NCI-H2227 (cell line): Measurements from ENCODE around the gene PTGIS.
"Not testable (repeated sequence)": the region's sequence is repeated elsewhere in the genome, so short reads cannot be mapped to it uniquely, and the experiment has no call there.

Experiments used
- DNase-seq: peaks from one replicate; lab custom pipeline; 2025; ENCODE audit not compliant: unreplicated experiment; lab: John Stamatoyannopoulos, UW

The PTGIS gene

DNA sequence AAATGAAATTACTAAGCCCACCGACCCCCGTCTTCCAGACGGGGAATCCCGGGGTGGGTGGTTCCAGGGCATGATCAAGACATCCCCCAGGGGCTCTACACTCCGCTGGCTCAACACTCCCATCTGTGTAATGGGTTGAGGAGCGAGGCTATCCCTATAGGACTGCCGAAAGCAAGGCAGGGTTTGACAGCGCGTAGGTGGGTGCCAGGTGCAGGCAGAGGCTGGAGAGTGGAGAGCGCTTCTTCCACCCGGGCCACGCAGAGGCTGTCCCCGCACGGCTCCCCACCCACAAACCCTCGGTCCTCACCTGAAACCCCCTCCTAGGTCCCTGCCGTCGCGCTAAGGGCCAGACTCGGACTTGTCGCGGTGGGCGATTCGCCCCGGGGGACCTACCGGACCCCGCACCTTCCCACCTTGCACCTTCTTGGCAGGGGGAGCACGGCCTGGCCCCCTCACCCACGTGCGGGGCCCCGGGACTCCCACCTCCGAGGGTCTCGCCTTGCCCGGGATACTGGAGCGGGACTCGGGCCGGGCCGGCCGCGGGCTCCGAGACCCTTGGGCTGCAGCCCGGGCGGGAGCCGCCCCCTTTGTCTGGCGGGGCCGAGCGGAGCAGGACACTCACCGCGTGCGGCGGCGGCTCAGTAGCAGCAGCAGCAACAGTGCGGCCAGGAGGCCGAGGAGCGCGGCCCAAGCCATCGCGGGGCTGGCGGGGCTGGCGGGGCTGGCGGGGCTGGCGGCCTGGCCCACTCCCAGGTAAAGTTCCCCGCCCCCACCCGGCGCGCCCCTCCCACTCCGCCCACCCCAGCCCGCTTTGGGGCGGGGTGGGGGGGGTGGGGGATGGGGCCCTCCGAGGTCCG, at the start of gene PTGIS:
Gene PTGIS, minus strand, starts transcription at position 717 of the 857 bp plus-strand sequence. Its CDS starts 21 bp downstream, at position 696.
- peak; percentile 59 for DNase-seq

DNA sequence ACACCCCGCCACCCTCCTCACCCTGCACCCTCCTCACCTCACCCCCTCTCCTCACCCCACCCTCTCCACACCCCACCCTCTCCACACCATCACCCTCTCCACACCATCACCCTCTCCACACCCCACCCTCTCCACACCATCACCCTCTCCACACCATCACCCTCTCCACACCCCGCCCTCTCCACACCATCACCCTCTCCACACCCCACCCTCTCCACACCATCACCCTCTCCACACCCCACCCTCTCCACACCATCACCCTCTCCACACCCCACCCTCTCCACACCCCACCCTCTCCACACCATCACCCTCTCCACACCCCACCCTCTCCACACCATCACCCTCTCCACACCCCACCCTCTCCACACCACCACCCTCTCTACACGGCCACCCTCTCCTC, 49.5 kb upstream of the PTGIS start:
- not testable (repeated sequence) for DNase-seq

DNA sequence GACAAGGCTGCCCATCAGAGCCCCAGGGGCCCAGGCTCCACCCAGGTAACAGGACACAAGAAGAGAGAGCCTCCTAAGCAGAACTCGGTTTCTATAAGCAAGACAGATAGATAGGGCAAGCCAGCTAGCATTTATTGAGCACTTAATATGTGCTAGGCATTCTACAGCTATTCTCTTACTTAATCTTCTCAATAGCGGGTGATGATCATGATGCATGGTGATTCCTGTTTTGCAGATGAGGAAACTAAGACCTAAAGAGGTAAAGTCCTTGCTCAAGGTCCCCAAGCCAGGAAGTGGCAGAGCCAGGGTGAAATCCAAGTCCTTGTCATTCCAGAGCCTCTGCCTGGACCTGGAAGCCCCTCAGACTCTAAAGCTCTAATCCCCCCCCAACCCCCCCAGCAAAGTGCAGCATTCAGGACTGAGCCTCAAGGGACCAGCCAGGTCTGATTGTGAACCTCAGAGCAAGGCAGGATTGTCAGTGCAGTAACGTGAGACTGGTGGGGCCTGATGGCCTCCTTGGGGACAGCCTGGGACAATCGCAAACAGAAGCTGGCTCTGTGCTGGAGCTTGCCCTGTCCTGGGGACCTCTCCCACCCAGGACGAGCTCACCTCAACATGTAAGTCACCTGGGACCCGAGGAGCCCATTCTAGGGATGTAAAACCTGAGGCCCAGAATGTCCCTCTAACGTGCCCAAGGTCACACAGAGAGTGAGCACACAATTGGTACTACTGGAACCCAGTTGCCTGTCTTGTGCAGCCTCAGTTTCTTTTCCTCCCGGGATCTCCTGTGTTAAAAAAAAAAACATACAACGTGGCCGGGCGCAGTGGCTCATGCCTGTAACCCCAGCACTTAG, 48.4 kb upstream of the PTGIS start:
- no peak for DNase-seq

DNA sequence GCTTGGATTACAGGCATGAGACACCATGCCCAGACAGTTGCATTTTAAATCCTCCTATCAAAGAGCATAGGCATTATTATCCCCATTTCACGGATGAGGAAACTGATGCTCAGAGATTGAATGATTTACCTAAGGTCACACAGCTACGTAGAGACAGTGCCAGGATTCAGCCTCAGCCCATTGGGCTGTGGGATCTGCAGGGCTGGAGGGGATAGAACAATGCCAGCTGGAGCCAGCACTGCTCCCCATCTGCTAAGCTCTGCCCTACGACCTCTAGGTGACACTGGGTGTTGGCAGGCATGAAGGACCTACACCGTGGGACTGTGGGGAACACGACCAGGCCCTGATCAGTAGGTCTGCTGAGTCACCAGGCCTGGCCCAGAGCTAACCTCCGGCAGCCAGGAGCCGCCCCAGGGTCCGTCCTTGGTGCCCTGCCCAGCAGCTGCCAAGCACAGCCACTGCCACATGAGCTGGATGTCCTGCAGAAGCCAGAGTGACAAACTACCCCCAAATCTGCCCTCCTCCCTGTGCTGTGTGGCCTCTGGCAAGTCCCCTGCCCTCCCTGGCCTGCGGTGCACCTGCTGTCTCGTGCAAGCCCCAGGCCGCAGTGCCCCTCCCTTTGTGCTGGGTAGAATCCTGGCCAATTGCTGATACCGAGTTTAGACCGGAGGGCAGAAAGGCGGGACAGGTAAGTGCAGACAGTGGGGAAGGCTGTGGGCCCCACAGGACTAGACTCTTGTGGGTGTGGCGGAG, 47.6 kb upstream of the PTGIS start:
- DNase-seq: no peak

DNA sequence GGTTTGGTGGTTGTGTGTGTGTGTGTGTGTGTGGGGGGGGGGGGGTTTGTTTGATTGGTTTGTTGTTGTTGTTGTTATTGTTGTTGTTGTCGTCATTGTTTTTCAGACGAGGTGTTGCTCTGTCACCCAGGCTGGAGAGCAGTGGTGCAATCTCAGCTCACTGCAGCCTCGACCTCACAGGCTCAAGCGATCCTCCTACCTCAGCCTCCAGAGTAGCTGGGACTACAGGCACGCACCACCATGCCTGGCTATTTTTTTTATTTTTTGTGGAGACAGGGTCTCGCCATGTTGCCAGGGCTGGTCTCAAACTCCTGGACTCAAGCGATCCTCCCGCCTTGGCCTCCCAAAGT, 47.1 kb upstream of the PTGIS start:
- DNase-seq: not testable (repeated sequence)

DNA sequence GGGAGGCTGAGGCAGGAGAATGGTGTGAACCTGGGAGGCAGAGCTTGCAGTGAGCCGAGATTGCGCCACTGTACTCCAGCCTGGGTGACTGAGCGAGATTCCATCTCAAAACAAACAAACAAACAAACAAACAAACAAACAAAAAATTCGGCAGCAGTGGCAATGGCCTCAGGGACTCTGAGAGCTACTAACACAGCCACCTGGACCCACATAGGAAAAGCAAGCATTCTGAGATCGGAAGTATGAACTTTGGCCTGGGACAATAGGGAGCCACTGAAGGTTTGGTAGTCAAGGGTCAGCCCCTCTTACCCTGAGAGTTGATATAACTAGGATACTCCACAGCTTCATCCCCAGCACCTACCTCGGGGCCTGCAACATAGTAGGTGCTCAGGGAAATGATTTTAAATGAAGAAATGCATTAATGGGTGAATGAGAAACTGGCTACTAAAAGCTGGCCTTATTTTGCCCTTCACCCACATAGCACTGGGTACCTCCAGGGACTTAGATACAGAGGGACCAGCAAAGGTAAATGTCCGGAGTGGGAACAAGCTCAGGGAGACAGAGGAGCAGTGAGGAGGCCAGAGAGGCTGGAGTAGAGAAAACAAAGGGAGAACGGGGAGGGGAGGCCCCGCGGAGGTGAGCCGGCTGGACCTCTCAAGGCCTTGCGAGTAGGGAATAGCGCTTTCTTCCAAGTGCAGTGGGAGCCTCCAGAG, 46.6 kb upstream of the PTGIS start:
- DNase-seq: no peak

DNA sequence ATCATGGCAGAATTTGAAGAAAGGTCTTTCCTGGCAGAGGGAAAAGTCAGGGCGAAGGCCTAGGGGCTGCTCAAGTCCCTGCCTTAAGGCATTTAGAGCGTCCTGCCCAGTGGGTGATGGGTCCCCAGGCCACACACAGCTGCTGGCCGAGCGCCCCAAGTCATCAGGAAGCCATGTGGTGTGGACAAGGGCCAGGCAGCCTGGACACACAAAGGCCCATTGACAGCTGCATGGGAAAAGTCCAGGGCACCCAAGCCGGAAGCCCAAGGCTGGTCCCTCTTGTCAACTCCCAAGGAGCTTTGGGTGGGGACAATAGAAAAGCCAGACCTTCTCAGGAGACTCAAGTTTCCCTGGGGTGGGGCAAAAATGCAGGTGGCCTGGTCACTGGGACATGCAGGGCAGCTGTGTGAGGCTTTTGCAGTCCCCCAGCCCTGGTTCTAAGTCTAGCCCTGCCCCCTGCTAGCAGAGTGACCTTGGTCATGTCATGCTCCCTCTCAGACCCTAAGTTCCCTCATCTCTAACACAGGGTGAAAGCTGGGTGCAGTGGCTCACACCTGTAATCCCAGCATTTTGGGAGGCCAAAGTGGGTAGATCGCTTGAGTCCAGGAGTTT, 44.3 kb upstream of the PTGIS start:
- DNase-seq: no peak

DNA sequence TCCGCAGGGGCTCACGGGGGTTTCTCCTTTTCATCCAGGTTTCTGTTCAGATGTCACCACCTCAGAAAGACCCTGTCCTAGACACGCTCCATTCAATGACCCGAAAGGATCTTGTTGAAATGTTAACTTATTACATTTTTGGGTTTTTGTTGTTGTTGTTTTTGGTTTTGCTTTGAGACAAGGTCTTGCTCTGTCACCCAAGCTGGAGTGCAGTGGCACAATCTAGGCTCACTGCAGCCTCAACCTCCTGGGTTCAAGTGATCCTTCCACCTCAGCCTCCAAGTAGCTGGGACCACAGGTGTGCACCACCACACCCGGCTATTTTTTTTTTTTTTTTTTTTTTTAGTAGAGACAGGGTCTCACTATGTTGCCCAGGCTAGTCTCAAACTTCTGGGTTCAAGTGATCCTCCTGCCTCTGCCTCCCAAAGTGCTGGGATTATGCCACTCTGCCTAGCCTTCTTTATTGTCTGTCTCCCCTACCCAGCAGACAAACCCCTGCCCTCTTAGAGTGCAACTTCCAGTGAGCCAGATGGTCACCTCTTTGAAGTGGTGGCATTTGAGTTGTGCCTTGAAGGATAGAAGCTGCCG, 43.7 kb upstream of the PTGIS start:
- DNase-seq: not testable (repeated sequence)

DNA sequence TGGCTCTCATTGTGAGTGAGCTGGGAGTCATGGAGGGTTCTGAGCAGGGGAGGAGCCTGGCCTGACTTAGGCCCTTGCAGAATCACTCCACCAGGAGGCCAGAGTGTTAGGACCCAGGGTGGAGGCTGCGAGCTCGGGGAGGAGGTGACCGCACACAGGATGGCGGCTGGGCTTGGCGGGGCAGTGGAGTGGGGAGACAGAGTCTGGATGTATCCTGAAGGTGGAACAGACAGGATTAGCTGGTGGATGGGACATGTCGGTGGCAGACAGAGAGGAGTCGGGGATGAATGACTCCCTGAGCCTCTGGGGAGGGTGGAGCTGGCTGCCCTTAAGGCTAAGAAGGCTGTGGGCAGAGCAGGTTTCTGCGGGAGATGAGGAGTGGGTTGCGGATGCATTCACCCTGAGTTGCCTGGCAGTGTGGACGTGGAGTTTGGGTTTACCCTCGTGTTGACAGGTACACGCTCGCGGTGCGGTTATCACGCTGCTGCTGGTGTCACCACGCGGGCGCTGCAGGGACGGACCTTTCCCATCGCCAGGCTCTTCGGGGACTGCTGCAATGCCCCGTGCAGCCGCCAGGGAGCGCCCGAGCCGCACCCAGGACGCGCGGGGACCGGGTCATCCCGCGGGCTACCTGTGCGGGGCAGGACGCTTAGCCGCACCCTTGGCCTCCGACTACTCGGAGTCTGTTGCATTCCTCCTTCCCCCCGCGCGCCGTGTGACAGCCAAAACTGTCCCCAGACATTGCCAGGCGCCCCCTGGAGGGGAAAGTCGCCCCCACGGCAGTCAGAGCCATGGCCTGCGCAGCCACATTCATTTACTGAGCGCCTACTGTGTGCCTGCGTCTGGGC, 43.0 kb upstream of the PTGIS start:
- DNase-seq: peak; percentile 77

DNA sequence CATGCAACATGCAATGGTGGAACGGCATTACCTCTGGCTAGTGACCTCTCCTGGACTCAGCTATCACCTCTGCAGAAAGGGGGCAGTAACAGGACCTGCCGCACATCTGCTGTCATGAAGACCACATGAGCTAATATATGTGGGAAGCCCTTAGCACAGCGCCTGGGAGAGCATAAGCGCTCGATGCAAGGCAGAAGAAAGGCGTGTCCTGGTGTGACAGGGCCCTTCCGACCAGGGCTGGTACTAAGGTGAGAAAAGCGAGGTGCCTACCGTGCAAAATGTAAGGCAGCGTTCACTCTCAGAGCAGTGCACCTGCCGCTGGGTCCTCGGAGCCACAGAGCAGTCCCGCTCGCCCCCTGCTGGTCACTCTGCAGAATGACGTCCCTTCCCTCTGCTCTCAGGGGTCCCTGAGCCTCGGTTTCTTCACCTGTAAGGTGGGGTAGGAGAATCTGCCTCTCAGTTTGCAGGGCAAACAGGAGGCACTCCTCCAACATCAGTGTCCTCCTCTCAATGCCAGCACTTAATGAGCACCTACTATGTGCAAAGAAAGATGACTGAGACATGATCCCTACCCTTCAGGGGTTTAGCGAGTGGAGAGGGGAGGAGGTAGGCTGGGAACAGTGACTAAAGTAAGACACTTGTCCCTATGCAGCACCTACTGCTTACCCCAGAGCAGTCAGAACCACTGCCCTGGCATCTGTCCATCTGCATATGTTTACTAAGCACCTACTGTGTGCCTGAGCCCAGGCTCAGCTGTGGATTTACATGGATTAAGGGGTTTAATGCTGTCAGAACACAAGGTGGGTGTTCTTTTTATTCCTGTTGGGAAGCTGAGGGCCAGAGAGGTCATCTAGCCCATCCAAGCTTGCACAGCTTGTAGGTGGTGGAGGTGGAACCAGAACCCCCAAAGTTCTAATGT, 41.1 kb upstream of the PTGIS start:
- peak; percentile 79 for DNase-seq

DNA sequence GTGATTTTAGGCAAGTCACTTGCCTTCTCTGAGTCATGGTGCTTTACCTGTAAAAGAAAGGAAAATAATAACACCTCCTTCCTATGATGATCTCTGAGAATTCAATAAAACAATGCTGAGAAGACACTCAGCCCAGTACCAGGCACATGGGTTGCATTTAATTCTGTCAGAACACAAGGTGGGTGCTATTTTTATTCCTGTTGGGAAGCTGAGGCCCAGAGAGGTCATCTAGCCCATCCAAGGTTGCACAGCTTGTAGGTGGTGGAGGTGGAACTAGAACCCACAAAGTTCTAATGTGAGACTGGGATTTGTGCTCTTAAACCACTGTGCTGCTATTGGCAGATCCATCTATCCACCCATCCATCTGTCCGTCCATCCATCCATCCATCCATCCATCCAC, 39.6 kb upstream of the PTGIS start:
- no peak for DNase-seq

DNA sequence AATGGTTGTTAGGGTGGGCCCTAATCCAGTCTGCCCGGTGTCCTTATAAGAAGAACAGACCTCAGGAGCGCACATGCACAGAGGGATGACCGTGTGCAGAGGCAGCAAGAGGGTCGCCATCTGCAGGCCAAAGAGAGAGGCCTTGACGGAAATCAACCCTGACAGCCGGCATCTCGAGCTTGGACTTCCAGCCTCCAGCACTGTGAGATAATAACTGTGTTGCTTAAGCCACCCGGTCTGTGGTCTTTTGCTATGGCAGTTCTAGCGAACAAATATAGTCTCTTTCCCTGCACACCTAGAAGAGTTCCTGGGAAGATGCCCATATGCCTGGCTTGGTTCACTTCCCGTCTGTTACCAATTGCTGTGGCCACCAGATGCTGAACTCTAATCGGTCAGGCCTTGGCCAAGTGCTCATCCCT, 35.3 kb upstream of the PTGIS start:
- peak; percentile 36 for DNase-seq

DNA sequence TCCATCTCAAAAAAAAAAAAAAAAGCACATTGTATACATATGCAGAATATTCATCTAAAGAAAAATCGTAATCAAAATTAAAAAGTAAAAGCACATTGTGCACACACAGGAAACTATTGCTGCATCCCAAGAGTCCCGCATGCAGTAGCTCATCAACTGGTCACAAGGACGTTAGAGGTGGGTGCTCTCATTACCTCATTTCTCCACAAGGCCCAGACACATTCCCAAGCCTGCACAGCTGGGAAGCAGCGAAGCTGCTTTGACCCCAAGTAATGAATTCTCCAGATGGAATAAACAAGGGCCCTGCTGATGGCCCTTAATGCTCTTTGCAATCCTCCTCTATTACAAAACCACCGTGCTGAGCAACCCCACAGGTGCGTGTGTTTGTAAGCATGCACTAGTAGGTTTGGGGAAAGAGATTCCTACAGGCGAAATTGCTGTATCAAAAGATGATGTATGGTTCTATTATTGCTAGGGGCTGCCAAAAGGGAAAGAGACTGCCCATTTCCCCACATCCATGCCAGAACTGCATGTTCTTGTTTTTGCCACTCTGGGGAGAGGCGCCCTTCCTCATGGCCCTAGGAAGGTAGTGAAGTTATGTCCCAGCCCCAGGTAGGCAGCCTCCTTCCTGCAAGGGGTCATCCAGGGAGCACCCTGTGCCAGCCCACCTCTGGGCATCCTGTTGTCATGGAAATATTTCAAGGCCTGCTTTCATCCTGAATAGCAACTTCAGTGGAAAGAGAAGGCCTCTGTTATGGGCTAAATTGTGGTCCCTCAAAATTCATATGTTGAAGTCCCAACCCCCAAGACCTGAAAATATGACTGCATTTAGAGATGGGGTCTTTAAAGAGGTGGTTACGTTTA, 34.6 kb upstream of the PTGIS start:
- no peak for DNase-seq

DNA sequence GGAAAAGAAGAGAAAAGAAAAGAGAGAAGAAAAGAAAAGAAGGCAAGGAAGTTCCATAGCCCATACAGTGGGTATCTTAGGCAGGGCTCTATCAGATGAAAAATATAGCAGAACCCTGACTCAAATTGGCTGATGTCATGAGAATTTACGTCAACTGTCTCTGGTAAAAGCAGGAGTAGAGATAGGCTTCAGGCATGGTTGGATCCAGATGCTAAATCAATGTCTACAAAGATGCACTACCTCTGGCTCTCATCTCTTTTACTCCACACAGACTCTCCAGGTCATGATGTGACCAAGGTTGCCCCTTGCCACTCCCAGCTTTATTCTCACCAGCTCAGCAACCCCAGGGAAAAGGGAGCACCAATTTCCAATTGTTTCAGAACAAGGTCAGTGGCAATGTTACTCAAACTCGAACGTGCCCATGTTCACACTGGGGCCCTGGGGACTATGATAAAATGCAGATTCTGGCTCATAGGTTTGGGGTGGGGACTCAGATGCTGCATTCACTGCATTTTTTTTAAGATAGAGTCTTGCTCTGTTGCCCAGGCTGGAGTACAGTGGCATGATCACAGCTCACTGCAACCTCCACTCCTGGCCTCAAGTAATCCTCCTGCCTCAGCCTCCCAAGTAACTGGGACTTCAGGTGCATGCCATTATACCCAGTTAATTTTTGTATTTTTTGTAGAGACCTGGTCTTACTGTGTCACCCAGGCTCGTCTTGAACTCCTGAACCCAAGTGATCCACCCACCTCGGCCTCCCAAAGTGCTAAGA, 33.4 kb upstream of the PTGIS start:
- no peak for DNase-seq

DNA sequence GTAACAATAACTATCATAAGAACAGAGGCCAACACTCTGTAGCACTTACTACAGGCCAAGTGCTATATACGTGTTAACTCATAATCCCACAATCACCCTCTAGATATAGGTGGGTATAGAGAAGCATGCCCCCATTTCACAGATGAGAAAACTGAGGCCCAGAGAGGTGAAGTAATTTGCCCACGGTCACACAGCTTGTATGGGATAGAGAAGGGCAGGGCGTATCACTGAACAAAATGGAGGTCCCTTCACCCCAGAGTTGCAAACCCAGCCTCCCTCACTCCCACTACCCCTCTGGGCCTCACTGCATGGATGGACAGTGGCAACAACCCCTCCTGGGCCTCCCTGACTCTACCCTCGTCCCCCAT, 31.8 kb upstream of the PTGIS start:
- no peak for DNase-seq

DNA sequence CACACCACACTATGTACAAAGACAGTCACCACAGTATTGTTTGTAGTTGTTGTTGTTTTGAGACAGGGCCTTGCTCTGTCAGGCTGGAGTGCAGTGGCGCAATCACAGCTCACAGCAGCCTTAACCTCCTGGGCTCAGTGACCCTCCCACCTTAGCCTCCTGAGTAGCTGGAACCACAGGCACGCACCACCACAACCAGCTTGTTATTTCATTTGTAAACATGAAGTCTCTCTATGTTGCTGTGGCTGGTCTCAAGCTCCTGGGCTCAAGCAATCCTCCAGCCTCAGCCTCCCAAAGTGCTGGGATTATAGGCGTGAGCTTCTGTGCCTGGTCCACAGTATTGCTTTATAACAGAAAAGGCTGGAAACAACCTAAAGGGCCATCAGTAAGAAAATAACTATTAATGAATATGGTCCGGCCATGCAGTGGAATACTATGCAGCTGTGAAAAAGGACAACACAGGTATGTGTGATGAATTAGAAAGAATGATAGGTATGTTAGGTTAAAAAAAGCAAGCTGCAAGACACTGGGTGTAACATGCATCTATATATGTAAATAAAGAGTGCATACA, 30.0 kb upstream of the PTGIS start:
- DNase-seq: no peak
